Stimulated activated CD8-positive, alpha-beta memory T cell treated with anti-CD3 and anti-CD28 coated beads, Interleukin-2, amount 100 ng/mL, for 48 hours (primary cell): ENCODE results near the gene NPR2.

ENCODE experiments used
- DNase-seq, 2 donors: peaks; one replicate each; pipeline ENCODE4 v3.0.0-alpha.2; 2020; ENCODE audit warnings: low read depth in 2 of 2

The NPR2 gene

GRCh38 chr9:35832814-35833213 is 41.4 kb downstream of the NPR2 start:
- no peak for DNase-seq

- no peak for DNase-seq
These were observed 43.1 kb downstream of the NPR2 start for GRCh38 chr9:35834260-35835215.

- no peak for DNase-seq
These were observed 43.8 kb downstream of the NPR2 start for GRCh38 chr9:35835216-35835632.

GRCh38 chr9:35835766-35836165 is 44.4 kb downstream of the NPR2 start:
- no peak for DNase-seq

GRCh38 chr9:35836595-35836994 is 45.2 kb downstream of the NPR2 start:
- DNase-seq: no peak

GRCh38 chr9:35839926-35840325 is 48.5 kb downstream of the NPR2 start:
- no peak for DNase-seq

GRCh38 chr9:35840881-35841644 is 49.7 kb downstream of the NPR2 start:
- DNase-seq: no peak

GRCh38 chr9:35841645-35841900 is 50.2 kb downstream of the NPR2 start:
- DNase-seq: no peak

- no peak for DNase-seq
These were observed 50.8 kb downstream of the NPR2 start for GRCh38 chr9:35842020-35842745.

GRCh38 chr9:35842795-35843194 is 51.4 kb downstream of the NPR2 start:
- no peak for DNase-seq

GRCh38 chr9:35844628-35845270 is 53.4 kb downstream of the NPR2 start:
- no peak for DNase-seq

- no peak for DNase-seq
These were observed 54.7 kb downstream of the NPR2 start for GRCh38 chr9:35845824-35846771.

GRCh38 chr9:35847792-35848572 is 56.6 kb downstream of the NPR2 start:
- DNase-seq: peak; percentile 14 to 43

- no peak for DNase-seq
These were observed 61.0 kb downstream of the NPR2 start for GRCh38 chr9:35852267-35852815.

- DNase-seq: no peak
These were observed 61.8 kb downstream of the NPR2 start for GRCh38 chr9:35852876-35853865.

GRCh38 chr9:35854091-35854762 is 62.8 kb downstream of the NPR2 start:
- DNase-seq: no peak

- DNase-seq: no peak
These were observed 64.8 kb downstream of the NPR2 start for GRCh38 chr9:35856206-35856605.

GRCh38 chr9:35856882-35857281 is 65.5 kb downstream of the NPR2 start:
- DNase-seq: no peak
